ENCODE data around the gene UQCR11. TPM values are rescaled to one million over a fixed set of nuclear protein-coding genes. Genes with fewer than 3 reads are reported as not detected.

UQCR11 gene
- total RNA-seq, 1 experiment from 2014 or later, result 88.5 TPM

Other genes starting within 250 kb of the UQCR11 start
- gene NDUFS7, start 221.6 kb downstream of the UQCR11 start, total RNA-seq (2014; rRNA removed; shearing (Covaris generic)), result 169 and 186 TPM in 2 replicates
- gene GAMT, start 203.9 kb downstream of the UQCR11 start, total RNA-seq (2014; rRNA removed; shearing (Covaris generic)), result 101 and 117 TPM in 2 replicates
- gene DAZAP1, start 197.9 kb downstream of the UQCR11 start, total RNA-seq (2014; rRNA removed; shearing (Covaris generic)), result 84.8 and 110 TPM in 2 replicates
- 2,554 and 2,923 TPM in 2 replicates for gene RPS15, start 167.1 kb downstream of the UQCR11 start, total RNA-seq (2014; rRNA removed; shearing (Covaris generic))
- 0.79 and 5.5 TPM in 2 replicates for gene APC2, start 155.3 kb downstream of the UQCR11 start, total RNA-seq (2014; rRNA removed; shearing (Covaris generic))
- 44.0 and 60.4 TPM in 2 replicates for gene C19orf25, start 126.2 kb downstream of the UQCR11 start, total RNA-seq (2014; rRNA removed; shearing (Covaris generic))
- 3.1 and 5.4 TPM in 2 replicates for gene PCSK4, start 115.1 kb downstream of the UQCR11 start, total RNA-seq (2014; rRNA removed; shearing (Covaris generic))
- 4.1 and 4.3 TPM in 2 replicates for gene REEP6, start 114.3 kb downstream of the UQCR11 start, total RNA-seq (2014; rRNA removed; shearing (Covaris generic))
- 3.9 and 6.4 TPM in 2 replicates for gene ADAMTSL5, start 92.4 kb downstream of the UQCR11 start, total RNA-seq (2014; rRNA removed; shearing (Covaris generic))
- gene PLK5, start 81.4 kb downstream of the UQCR11 start, total RNA-seq (2014; rRNA removed; shearing (Covaris generic)), result 0.22 TPM in 1 of 2 replicates, not detected in the other
- gene MEX3D, start 37.1 kb downstream of the UQCR11 start, total RNA-seq (2014; rRNA removed; shearing (Covaris generic)), result 63.7 and 79.0 TPM in 2 replicates
- gene MBD3, start 12.6 kb downstream of the UQCR11 start, total RNA-seq (2014; rRNA removed; shearing (Covaris generic)), result 158 and 172 TPM in 2 replicates
- gene TCF3, start 47.2 kb upstream of the UQCR11 start, total RNA-seq (2014; rRNA removed; shearing (Covaris generic)), result 219 and 238 TPM in 2 replicates
- gene ONECUT3, start 148.0 kb upstream of the UQCR11 start, total RNA-seq (2014; rRNA removed; shearing (Covaris generic)), result not detected in 2 replicates
- 8.6 and 12.4 TPM in 2 replicates for gene ATP8B3, start 206.8 kb upstream of the UQCR11 start, total RNA-seq (2014; rRNA removed; shearing (Covaris generic))
- 8.0 and 30.4 TPM in 2 replicates for gene REXO1, start 243.0 kb upstream of the UQCR11 start, total RNA-seq (2014; rRNA removed; shearing (Covaris generic))

Data from A172 (cell line).